ENCODE measurements around the gene PPP1R13B. TPM values are rescaled to one million over a fixed set of nuclear protein-coding genes. Genes with fewer than 3 reads are reported as not detected.

The PPP1R13B gene
- total RNA-seq, 1 experiment from 2014 or later, result 10.3 TPM

- TF ChIP-seq ZNF425 (CRISPR knock-in tag; conservative IDR thresholded peaks at IDR 0.05) (no peak), TP53 (CRISPR knock-in tag; IDR thresholded peaks at IDR 0.05) (no peak), NR2C2 (CRISPR knock-in tag; IDR thresholded peaks at IDR 0.05) (no peak), ZNF121 (CRISPR knock-in tag; IDR thresholded peaks at IDR 0.05) (no peak), ZNF423 (CRISPR knock-in tag; IDR thresholded peaks at IDR 0.05) (no peak), RORB (CRISPR knock-in tag; IDR thresholded peaks at IDR 0.05) (no peak), ZNF532 (CRISPR knock-in tag; IDR thresholded peaks at IDR 0.05; ENCODE audit: borderline replicate concordance) (no peak), ZNF396 (CRISPR knock-in tag; IDR thresholded peaks at IDR 0.05; ENCODE audit: borderline replicate concordance) (no peak), ATF1 (CRISPR knock-in tag; IDR thresholded peaks at IDR 0.05) (no peak)
Observed at GRCh38 chr14:103765526-103765925, 81.8 kb downstream of the PPP1R13B start (continued).

- ChIA-PET POLR2A (no interaction called here), CTCF (no interaction called here)
- no peak for ATAC-seq
Observed at GRCh38 chr14:103763730-103764488, 83.5 kb downstream of the PPP1R13B start.

More at GRCh38 chr14:103763730-103764488, 83.5 kb downstream of the PPP1R13B start:
- peaks cover 9% of the 10 kb centered on the region; the same call in 1 of the 2 replicates for H3K4me1 Mint-ChIP-seq
- H3K9me3 Mint-ChIP-seq, result no peaks in the 10 kb centered on the region
- H3K4me3 Mint-ChIP-seq, result no peak overlapping the region
- H3K27ac Mint-ChIP-seq, result no peak overlapping the region
- H3K36me3 Mint-ChIP-seq, result no peaks in the 10 kb centered on the region
- H3K27me3 Mint-ChIP-seq (ENCODE audit: low read depth), result no peaks in the 10 kb centered on the region
- TF ChIP-seq TEAD4 (CRISPR knock-in tag; IDR thresholded peaks at IDR 0.05) (no peak), ZBTB21 (CRISPR knock-in tag; IDR thresholded peaks at IDR 0.05; ENCODE audit: borderline replicate concordance) (no peak), ESRRA (CRISPR knock-in tag; IDR thresholded peaks at IDR 0.05; ENCODE audit: borderline replicate concordance) (no peak), ARID4B (CRISPR knock-in tag; IDR thresholded peaks at IDR 0.05; ENCODE audit: borderline replicate concordance) (no peak), NFE2L1 (CRISPR knock-in tag; IDR thresholded peaks at IDR 0.05) (no peak), ZNF396 (CRISPR knock-in tag; IDR thresholded peaks at IDR 0.05; ENCODE audit: borderline replicate concordance) (no peak), MYBL2 (CRISPR knock-in tag; IDR thresholded peaks at IDR 0.05) (no peak), ERG (CRISPR knock-in tag; IDR thresholded peaks at IDR 0.05) (no peak), ATF2 (CRISPR knock-in tag; IDR thresholded peaks at IDR 0.05; ENCODE audit: borderline replicate concordance, low read depth) (no peak), NR2C2 (CRISPR knock-in tag; IDR thresholded peaks at IDR 0.05) (no peak), JAZF1 (CRISPR knock-in tag; IDR thresholded peaks at IDR 0.05) (no peak)
- no peak for DNase-seq (ENCODE audit: low spot score)

Data from WTC11 (cell line).